WTC11 (cell line): ENCODE measurements around the gene CCSER1. TPM values are rescaled to one million over a fixed set of nuclear protein-coding genes. Genes with fewer than 3 reads are reported as not detected.

Source experiments
- ATAC-seq: fragments of 200-7000 bp; cut with Tn5 transposase; 2 replicates; pipeline ENCODE4 v1.10.0; 2021; ENCODE audit warnings: mild to moderate bottlenecking, moderate library complexity
- CTCF ChIA-PET: fragments of 300-600 bp; sonication (Branson Sonifier 250); formaldehyde crosslinking; loops from one replicate; lab custom pipeline; 2021; ENCODE audit warnings: antibody characterized with exemption; lab: Charles Lee
- POLR2A ChIA-PET: fragments of 350-600 bp; sonication (Branson Sonifier 250); formaldehyde crosslinking; loops from one replicate; lab custom pipeline; 2021; ENCODE audit warnings: antibody characterized with exemption; lab: Charles Lee
- DNase-seq: peaks from one replicate; pipeline ENCODE4 v3.0.0; 2021; ENCODE audit warnings: low spot score
- H3K27ac Mint-ChIP-seq: 2 replicates; pipeline ENCODE4 v1.8.0; 2021; ENCODE audit warnings: mixed read lengths
- H3K27me3 Mint-ChIP-seq: 2 replicates; pipeline ENCODE4 v1.8.0; 2021; ENCODE audit warnings: low read depth, mild to moderate bottlenecking, moderate library complexity, mixed read lengths
- H3K36me3 Mint-ChIP-seq: 2 replicates; pipeline ENCODE4 v1.8.0; 2021; ENCODE audit warnings: mixed read lengths
- H3K4me1 Mint-ChIP-seq: 2 replicates; pipeline ENCODE4 v1.8.0; 2022; ENCODE audit warnings: mixed read lengths
- H3K4me3 Mint-ChIP-seq: 2 replicates; pipeline ENCODE4 v1.8.0; 2021; ENCODE audit warnings: mild to moderate bottlenecking, moderate library complexity, mixed read lengths
- H3K9me3 Mint-ChIP-seq: 2 replicates; pipeline ENCODE4 v1.8.0; 2021; ENCODE audit warnings: mixed read lengths
- CBFB ChIP-seq: sonication (generic); formaldehyde crosslinking; IDR thresholded peaks from 2 replicates; pipeline ENCODE4 v1.8.1; 2022; ENCODE audit warnings: mild to moderate bottlenecking, low read depth, missing genetic modification reagents
- ELF4 ChIP-seq: sonication (generic); formaldehyde crosslinking; IDR thresholded peaks from 2 replicates; pipeline ENCODE4 v1.8.1; 2022; ENCODE audit warnings: low read depth, mild to moderate bottlenecking, moderate library complexity, missing genetic modification reagents
- ERG ChIP-seq: fragments of 250-450 bp; sonication (Bioruptor Pico); IDR thresholded peaks from 2 replicates; pipeline ENCODE4 v1.8.0; 2021; ENCODE audit warnings: mild to moderate bottlenecking
- FOXJ3 ChIP-seq: sonication (generic); formaldehyde crosslinking; IDR thresholded peaks from 2 replicates; pipeline ENCODE4 v1.9.0; 2021; ENCODE audit warnings: missing genetic modification reagents, mild to moderate bottlenecking, borderline replicate concordance
- FOXK1 ChIP-seq: sonication (generic); formaldehyde crosslinking; IDR thresholded peaks from 2 replicates; pipeline ENCODE4 v1.8.0; 2022; ENCODE audit warnings: mild to moderate bottlenecking, moderate library complexity, missing genetic modification reagents
- GTF2I ChIP-seq: fragments of 250-450 bp; sonication (Bioruptor Pico); conservative IDR thresholded peaks from 2 replicates; pipeline ENCODE4 v1.4.0; 2021; ENCODE audit warnings: mild to moderate bottlenecking
- HMGA2 ChIP-seq: fragments of 250-450 bp; sonication (Bioruptor Pico); IDR thresholded peaks from 2 replicates; pipeline ENCODE4 v1.4.0; 2021; ENCODE audit warnings: mild to moderate bottlenecking, moderate library complexity
- IRF1 ChIP-seq: sonication (generic); formaldehyde crosslinking; IDR thresholded peaks from 2 replicates; pipeline ENCODE4 v1.8.0; 2023; ENCODE audit warnings: missing genetic modification reagents
- MYBL2 ChIP-seq: sonication (generic); formaldehyde crosslinking; IDR thresholded peaks from 2 replicates; pipeline ENCODE4 v1.8.1; 2023; ENCODE audit warnings: mild to moderate bottlenecking, moderate library complexity, missing genetic modification reagents
- NFE2L1 ChIP-seq: sonication (generic); formaldehyde crosslinking; IDR thresholded peaks from 2 replicates; pipeline ENCODE4 v1.8.1; 2023; ENCODE audit warnings: missing genetic modification reagents
- NFYB ChIP-seq: sonication (generic); formaldehyde crosslinking; conservative IDR thresholded peaks from 2 replicates; pipeline ENCODE4 v1.8.0; 2022; ENCODE audit warnings: low read depth, missing genetic modification reagents
- NR3C1 ChIP-seq: sonication (generic); formaldehyde crosslinking; conservative IDR thresholded peaks from 2 replicates; pipeline ENCODE4 v1.8.1; 2023; ENCODE audit warnings: low read depth, mild to moderate bottlenecking, missing genetic modification reagents
- RELA ChIP-seq: sonication (generic); formaldehyde crosslinking; IDR thresholded peaks from 2 replicates; pipeline ENCODE4 v1.8.1; 2022; ENCODE audit warnings: missing genetic modification reagents, mild to moderate bottlenecking, borderline replicate concordance
- TEAD1 ChIP-seq: sonication (generic); formaldehyde crosslinking; IDR thresholded peaks from 2 replicates; pipeline ENCODE4 v1.8.0; 2022; ENCODE audit warnings: mild to moderate bottlenecking, missing genetic modification reagents
- TEAD4 ChIP-seq: sonication (generic); formaldehyde crosslinking; IDR thresholded peaks from 2 replicates; pipeline ENCODE4 v1.8.0; 2022; ENCODE audit warnings: mild to moderate bottlenecking, missing genetic modification reagents
- USF1 ChIP-seq: sonication (generic); formaldehyde crosslinking; IDR thresholded peaks from 2 replicates; pipeline ENCODE4 v1.8.0; 2022; ENCODE audit warnings: mild to moderate bottlenecking, missing genetic modification reagents
- ZNF263 ChIP-seq: sonication (generic); formaldehyde crosslinking; IDR thresholded peaks from 2 replicates; pipeline ENCODE4 v1.8.1; 2022; ENCODE audit warnings: low read depth, mild to moderate bottlenecking, moderate library complexity, missing genetic modification reagents
- ZNF512 ChIP-seq: sonication (generic); formaldehyde crosslinking; IDR thresholded peaks from 2 replicates; pipeline ENCODE4 v1.8.1; 2022; ENCODE audit warnings: missing genetic modification reagents, borderline replicate concordance
- total RNA-seq: library from RNA; stranded (reverse); gene quantifications from 3 replicates; pipeline ENCODE4 v1.2.3, GENCODE V29; 2021
- TF ChIP-seq, protein P1 (sequence below): sonication (generic); formaldehyde crosslinking; IDR thresholded peaks from 2 replicates; pipeline ENCODE4 v1.8.1; 2023; ENCODE audit warnings: mild to moderate bottlenecking, missing genetic modification reagents, moderate library complexity
- TF ChIP-seq, protein P2 (sequence below): fragments of 250-450 bp; sonication (Bioruptor Pico); IDR thresholded peaks from 2 replicates; pipeline ENCODE4 v1.9.0; 2021; ENCODE audit warnings: moderate library complexity, mild to moderate bottlenecking, inconsistent platforms, borderline replicate concordance
- TF ChIP-seq, protein P3 (sequence below): sonication (generic); formaldehyde crosslinking; IDR thresholded peaks from 2 replicates; pipeline ENCODE4 v1.8.1; 2023; ENCODE audit warnings: mild to moderate bottlenecking, missing genetic modification reagents, borderline replicate concordance
- TF ChIP-seq, protein P4 (sequence below): sonication (generic); formaldehyde crosslinking; IDR thresholded peaks from 2 replicates; pipeline ENCODE4 v1.8.0; 2023; ENCODE audit warnings: mild to moderate bottlenecking, missing genetic modification reagents

CCSER1 gene
- total RNA-seq, 1 experiment from 2014 or later, result 0.87 TPM

DNA sequence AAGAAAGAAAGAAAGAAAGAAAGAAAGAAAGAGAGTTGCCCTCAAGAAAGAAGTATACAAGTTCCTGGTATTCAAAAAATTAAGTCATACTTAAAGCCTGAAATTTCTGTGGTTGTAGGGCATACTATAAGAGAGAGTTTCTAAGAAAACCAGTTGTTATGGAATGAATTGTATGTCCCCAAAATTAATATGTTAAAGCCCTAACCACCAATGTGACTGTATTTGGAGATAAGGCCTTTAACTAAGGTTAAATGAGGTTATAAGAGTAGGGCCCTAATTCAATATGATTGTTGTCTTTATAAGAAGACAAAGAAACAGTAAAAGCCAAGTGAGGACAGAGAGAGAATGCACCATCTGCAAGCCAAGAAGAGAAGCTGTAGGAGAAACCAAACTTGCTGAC lies 521.1 kb downstream of the CCSER1 start (continued):
- TF ChIP-seq ZNF512 (no peak), NFE2L1 (CRISPR knock-in tag) (no peak)

DNA sequence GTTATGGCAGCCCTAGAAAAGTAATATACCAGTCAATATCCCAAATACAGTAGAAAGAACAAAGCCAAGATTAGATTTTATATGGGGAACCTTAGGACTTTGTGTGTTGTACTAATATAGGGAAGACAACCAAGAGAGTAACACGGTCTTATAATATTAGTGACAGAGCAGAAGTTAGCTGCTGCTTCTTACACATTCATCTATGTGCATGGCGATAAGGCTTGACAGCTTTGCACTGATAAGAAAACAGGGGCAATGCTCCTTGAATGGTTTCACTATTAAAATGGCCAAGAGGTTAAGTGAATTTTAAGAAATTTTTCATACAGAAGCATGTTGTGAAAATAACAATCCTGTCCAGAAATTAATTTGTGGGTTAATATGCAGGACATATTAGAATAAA lies 521.6 kb downstream of the CCSER1 start:
- H3K9me3 Mint-ChIP-seq, result peaks cover 13% of the 10 kb centered on the region
- no peaks in the 10 kb centered on the region for H3K4me1 Mint-ChIP-seq
- no peaks in the 10 kb centered on the region for H3K36me3 Mint-ChIP-seq
- H3K27ac Mint-ChIP-seq, result no peak overlapping the region
- no peak overlapping the region for H3K4me3 Mint-ChIP-seq
- ChIA-PET CTCF (no interaction called here), POLR2A (no interaction called here)
- ATAC-seq, result no peak
- TF ChIP-seq NR3C1 (CRISPR knock-in tag) (no peak), GTF2I (no peak), ELF4 (CRISPR knock-in tag) (no peak), FOXK1 (CRISPR knock-in tag) (no peak), FOXJ3 (no peak), HMGA2 (no peak), ERG (CRISPR knock-in tag) (no peak), TEAD4 (CRISPR knock-in tag) (no peak), MYBL2 (no peak)
- TF ChIP-seq, protein P1, sequence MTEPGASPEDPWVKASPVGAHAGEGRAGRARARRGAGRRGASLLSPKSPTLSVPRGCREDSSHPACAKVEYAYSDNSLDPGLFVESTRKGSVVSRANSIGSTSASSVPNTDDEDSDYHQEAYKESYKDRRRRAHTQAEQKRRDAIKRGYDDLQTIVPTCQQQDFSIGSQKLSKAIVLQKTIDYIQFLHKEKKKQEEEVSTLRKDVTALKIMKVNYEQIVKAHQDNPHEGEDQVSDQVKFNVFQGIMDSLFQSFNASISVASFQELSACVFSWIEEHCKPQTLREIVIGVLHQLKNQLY (CRISPR knock-in tag), result no peak
- TF ChIP-seq, protein P2, sequence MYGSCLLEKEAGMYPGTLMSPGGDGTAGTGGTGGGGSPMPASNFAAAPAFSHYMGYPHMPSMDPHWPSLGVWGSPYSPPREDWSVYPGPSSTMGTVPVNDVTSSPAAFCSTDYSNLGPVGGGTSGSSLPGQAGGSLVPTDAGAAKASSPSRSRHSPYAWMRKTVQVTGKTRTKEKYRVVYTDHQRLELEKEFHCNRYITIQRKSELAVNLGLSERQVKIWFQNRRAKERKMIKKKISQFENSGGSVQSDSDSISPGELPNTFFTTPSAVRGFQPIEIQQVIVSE (CRISPR knock-in tag), result no peak
- TF ChIP-seq, protein P3, sequence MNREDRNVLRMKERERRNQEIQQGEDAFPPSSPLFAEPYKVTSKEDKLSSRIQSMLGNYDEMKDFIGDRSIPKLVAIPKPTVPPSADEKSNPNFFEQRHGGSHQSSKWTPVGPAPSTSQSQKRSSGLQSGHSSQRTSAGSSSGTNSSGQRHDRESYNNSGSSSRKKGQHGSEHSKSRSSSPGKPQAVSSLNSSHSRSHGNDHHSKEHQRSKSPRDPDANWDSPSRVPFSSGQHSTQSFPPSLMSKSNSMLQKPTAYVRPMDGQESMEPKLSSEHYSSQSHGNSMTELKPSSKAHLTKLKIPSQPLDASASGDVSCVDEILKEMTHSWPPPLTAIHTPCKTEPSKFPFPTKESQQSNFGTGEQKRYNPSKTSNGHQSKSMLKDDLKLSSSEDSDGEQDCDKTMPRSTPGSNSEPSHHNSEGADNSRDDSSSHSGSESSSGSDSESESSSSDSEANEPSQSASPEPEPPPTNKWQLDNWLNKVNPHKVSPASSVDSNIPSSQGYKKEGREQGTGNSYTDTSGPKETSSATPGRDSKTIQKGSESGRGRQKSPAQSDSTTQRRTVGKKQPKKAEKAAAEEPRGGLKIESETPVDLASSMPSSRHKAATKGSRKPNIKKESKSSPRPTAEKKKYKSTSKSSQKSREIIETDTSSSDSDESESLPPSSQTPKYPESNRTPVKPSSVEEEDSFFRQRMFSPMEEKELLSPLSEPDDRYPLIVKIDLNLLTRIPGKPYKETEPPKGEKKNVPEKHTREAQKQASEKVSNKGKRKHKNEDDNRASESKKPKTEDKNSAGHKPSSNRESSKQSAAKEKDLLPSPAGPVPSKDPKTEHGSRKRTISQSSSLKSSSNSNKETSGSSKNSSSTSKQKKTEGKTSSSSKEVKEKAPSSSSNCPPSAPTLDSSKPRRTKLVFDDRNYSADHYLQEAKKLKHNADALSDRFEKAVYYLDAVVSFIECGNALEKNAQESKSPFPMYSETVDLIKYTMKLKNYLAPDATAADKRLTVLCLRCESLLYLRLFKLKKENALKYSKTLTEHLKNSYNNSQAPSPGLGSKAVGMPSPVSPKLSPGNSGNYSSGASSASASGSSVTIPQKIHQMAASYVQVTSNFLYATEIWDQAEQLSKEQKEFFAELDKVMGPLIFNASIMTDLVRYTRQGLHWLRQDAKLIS (CRISPR knock-in tag), result no peak
- TF ChIP-seq, all 79 proteins: peak for 0
- no peak for DNase-seq
- H3K27me3 Mint-ChIP-seq, result no peaks in the 10 kb centered on the region; the same call in 1 of the 2 replicates

DNA sequence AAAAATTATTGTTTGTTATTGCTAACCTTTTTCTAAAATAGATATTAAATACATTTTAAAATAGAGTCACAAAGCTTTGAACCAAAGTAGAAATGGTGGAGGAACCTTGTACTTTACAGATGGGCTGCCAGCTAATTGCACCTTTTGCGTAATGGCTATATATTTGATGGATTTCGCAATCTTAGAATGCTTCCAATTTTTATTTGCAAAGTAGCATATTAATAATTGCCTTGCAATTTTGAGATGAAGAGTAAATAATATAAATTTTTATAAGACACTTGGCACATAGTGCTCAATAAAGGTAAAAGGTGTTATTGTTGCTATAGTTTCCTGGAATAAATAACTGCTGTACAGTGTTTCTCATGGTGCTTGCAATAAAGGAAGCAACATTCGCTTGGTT lies 533.5 kb downstream of the CCSER1 start:
- CTCF ChIA-PET, result no interaction called here
- ATAC-seq, result no peak
- TF ChIP-seq RELA (no peak), CBFB (no peak), ZNF263 (no peak), USF1 (CRISPR knock-in tag) (no peak), IRF1 (no peak), NFYB (CRISPR knock-in tag) (no peak), TEAD1 (CRISPR knock-in tag) (no peak)
- TF ChIP-seq, protein P4, sequence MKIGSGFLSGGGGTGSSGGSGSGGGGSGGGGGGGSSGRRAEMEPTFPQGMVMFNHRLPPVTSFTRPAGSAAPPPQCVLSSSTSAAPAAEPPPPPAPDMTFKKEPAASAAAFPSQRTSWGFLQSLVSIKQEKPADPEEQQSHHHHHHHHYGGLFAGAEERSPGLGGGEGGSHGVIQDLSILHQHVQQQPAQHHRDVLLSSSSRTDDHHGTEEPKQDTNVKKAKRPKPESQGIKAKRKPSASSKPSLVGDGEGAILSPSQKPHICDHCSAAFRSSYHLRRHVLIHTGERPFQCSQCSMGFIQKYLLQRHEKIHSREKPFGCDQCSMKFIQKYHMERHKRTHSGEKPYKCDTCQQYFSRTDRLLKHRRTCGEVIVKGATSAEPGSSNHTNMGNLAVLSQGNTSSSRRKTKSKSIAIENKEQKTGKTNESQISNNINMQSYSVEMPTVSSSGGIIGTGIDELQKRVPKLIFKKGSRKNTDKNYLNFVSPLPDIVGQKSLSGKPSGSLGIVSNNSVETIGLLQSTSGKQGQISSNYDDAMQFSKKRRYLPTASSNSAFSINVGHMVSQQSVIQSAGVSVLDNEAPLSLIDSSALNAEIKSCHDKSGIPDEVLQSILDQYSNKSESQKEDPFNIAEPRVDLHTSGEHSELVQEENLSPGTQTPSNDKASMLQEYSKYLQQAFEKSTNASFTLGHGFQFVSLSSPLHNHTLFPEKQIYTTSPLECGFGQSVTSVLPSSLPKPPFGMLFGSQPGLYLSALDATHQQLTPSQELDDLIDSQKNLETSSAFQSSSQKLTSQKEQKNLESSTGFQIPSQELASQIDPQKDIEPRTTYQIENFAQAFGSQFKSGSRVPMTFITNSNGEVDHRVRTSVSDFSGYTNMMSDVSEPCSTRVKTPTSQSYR, result no peak

More for the DNA sequence above, 533.5 kb downstream of the CCSER1 start:
- POLR2A ChIA-PET, result no interaction called here
- no peak overlapping the region for H3K4me3 Mint-ChIP-seq
- peaks cover 5% of the 10 kb centered on the region for H3K9me3 Mint-ChIP-seq
- no peak overlapping the region for H3K27ac Mint-ChIP-seq
- no peaks in the 10 kb centered on the region for H3K27me3 Mint-ChIP-seq
- peaks cover 2% of the 10 kb centered on the region; the same call in 1 of the 2 replicates for H3K36me3 Mint-ChIP-seq
- H3K4me1 Mint-ChIP-seq, result no peaks in the 10 kb centered on the region
- no peak for DNase-seq
